RWPE1 (cell line): ENCODE data around the gene IFIT1B.
A peak's percentile ranks its signal among the peaks of the same experiment; 100 is the strongest.
"Not testable (repeated sequence)": the region's sequence is repeated elsewhere in the genome, so short reads cannot be mapped to it uniquely, and the experiment has no call there.

Experiments
- CTCF ChIA-PET: fragments of 350-600 bp; sonication (Branson Sonifier 250); formaldehyde crosslinking; extraction: SDS; loops from one replicate; lab custom pipeline; 2021; lab: Yijun Ruan, JAX
- POLR2A ChIA-PET: fragments of 400-600 bp; formaldehyde crosslinking; extraction: SDS; loops from one replicate; lab custom pipeline; 2020; ENCODE audit warnings: antibody characterized with exemption; ENCODE audit not compliant: low non-redundant PET; lab: Yijun Ruan, JAX
- DNase-seq: peaks from one replicate; pipeline ENCODE4 v3.0.0; 2012; ENCODE audit warnings: low spot score
- H3K27ac ChIP-seq: fragments of 450-650 bp; 2 replicates; pipeline ENCODE4 v1.5.1; 2017
- CTCF ChIP-seq: fragments of 450-650 bp; conservative IDR thresholded peaks from 2 replicates; pipeline ENCODE4 v1.5.1; 2017; ENCODE audit warnings: low read depth, mild to moderate bottlenecking

IFIT1B gene

DNA sequence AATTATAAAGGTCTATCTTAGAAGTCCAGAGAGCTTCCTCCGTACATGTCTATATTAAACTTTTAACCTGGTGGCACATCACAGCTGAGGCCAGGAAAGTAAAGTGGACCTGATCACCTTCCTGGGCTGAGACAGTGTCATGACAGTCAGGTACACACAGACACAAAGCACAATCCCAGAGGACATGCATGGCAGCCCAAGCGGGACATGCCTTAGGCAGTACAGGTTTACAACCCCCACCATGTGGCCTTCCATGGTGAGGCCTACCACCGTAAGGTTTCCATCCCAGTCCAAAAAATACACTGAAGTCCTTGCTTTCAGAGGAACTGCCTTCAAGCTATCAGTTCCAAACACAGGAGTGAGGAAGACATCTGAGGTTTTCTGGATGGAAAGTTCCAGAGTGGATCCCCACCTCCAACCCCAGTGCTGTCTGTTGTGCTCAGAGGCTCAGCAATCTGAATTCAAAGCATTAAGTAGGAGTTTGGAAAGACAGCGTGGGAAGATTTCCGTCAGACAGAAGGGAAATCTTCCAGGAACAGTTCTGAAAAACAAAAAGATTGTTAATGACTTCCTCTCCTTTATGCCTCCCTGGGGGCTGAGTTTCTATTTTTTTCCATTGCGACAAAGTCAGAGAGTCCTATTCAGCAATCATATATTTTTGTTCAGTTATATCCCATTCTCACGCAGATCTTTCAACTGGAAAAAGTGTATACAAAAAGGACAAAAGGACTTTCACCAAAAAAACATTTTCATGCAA is 30.0 kb upstream of the IFIT1B start:
- POLR2A ChIA-PET: no interaction called here
- TF ChIP-seq CTCF: no peak
- DNase-seq: no peak
- CTCF ChIA-PET: no interaction called here
- H3K27ac ChIP-seq: no peak overlapping the region

DNA sequence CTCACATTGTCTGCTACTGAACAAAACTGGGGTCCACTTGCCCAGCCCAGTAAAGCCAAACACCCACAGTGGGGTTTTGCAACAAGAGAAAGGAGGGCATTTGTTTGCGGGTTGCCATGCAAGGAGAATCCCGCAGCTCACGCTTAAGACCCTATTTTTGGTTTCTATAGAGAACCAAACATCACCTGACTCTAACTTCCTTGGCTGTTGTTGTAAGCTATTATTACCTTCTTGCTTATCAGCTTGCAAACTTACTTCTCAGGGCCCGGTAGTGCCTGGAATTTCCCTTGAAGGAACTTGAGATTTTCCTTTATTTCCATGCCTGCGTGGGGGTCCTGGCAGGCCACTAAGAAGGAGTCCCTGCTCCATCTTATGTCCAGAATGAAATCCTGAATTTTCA is 29.4 kb upstream of the IFIT1B start:
- CTCF ChIA-PET: no interaction called here
- POLR2A ChIA-PET: no interaction called here
- no peak overlapping the region for H3K27ac ChIP-seq
- no peak for DNase-seq
- TF ChIP-seq CTCF: no peak

- POLR2A ChIA-PET: no interaction called here
- TF ChIP-seq CTCF: no peak
- CTCF ChIA-PET: no interaction called here
- H3K27ac ChIP-seq: no peak overlapping the region
- no peak for DNase-seq
These were observed 28.9 kb upstream of the IFIT1B start for GRCh38 chr10:89348975-89349374.

GRCh38 chr10:89350631-89351315 is 27.1 kb upstream of the IFIT1B start:
- CTCF ChIA-PET, DNase-seq, POLR2A ChIA-PET: not testable (repeated sequence)
- peak overlapping the region; percentile 68 for H3K27ac ChIP-seq

DNA sequence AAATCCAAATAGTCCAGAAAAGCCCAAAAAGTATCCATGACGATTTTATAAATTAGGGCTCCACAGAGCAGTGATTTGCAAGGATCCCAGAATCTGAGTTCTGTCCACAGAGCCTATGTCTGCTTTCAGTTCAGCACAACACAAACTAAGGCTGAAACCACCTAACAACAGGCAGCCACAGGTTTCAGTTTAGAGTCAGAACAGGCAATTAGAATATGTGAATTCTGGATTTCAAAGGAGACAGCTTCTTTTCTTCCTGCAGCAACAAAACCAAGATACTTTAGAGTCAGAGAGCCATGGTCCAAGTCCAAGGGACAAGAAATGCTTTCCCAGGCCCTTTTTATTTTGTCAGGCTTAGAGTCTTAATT is 26.5 kb upstream of the IFIT1B start:
- ChIA-PET POLR2A (no interaction called here), CTCF (no interaction called here)
- no peak for TF ChIP-seq CTCF
- H3K27ac ChIP-seq: peak overlapping the region; percentile 68
- no peak for DNase-seq

DNA sequence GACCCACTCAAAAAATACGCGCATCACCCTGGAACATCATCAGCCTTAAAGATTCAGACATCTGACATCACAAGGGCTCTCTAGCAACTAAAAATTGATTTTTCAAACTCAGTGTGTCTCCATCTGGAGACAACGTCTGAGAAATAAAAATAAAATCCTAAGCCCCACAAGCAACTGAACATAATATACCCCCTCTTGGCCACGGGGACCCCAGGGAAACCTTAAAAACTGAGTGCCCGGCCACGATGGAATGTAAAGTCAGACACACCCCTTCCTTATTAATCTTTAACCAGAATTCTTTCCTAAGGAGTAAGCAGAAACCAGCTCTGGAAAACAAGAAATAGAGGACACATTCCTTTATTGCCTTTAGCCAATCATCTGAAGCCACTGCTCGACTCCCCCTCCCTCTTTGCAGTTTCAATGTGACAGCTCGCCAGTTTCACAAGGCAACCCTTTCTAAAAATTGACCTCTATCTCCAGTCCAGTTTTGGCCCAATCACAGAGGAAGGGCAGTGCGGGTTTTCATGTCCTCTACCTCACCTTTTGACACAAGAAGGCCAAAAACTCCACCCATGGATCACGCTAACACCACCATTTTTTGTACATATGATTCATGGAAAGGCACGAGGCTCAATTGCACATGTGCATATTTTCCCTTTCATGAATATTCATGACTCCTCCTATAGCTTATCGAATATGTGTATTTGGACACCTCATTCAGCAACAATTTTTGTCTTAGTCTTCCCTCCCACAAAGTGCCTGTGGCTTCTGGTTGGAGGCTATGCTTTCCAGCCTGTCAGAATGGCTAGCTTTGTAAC is 25.9 kb upstream of the IFIT1B start:
- POLR2A ChIA-PET: no interaction called here
- peak; percentile 78 for DNase-seq
- no peak for TF ChIP-seq CTCF
- peak overlapping the region; percentile 31; the same call in 1 of the 2 replicates for H3K27ac ChIP-seq
- CTCF ChIA-PET: no interaction called here
